22Rv1 (cell line): ENCODE measurements around the gene SETDB1.

Experiments used
- ZFX ChIP-seq: fragments of 450-650 bp; IDR thresholded peaks from 2 replicates; pipeline ENCODE4 v1.6.1; 2017; ENCODE audit warnings: antibody characterized with exemption, borderline replicate concordance
- TF ChIP-seq, protein P1 (sequence below): fragments of 450-650 bp; IDR thresholded peaks from 2 replicates; pipeline ENCODE4 v1.5.1; 2017; ENCODE audit warnings: mild to moderate bottlenecking

DNA sequence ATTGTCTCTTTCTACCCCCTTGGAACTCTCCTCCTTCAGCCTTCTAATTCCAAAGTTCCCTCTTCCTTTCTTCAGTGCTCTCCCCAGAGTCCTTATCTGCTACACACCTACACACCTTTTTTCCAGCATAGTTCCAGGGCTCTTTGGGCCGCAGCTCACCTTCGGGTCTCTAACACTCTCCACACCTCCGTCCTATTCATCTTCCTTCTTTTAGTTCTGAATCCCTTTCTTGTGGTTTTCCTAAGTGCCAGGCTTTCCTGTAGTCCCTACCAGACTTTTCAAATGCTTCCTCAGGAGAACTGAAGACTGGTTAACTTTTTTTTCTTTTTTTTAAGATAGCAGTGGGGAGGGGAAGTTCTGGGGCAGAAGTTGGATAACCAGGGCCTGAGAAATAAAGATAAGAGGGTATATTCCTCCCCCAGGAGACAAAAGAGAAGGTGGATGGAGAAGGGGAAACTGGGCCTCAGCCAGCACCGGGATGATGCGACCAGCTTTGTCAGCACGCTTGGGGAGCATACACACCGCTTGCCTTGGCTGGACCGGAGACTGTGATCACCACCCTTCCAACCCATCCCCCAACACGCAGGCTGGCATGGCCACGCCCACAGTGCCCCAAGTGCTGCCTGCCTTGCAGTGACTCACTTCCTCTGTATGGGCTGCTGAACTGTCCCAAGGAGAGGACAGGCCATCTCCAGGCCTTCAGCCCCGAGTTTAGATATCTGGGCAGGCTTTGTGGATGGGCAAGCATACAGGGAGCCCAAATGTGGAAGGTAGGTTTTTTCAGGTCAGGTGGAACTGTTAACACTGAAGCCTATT is 50.9 kb downstream of the SETDB1 start:
- TF ChIP-seq, protein P1, sequence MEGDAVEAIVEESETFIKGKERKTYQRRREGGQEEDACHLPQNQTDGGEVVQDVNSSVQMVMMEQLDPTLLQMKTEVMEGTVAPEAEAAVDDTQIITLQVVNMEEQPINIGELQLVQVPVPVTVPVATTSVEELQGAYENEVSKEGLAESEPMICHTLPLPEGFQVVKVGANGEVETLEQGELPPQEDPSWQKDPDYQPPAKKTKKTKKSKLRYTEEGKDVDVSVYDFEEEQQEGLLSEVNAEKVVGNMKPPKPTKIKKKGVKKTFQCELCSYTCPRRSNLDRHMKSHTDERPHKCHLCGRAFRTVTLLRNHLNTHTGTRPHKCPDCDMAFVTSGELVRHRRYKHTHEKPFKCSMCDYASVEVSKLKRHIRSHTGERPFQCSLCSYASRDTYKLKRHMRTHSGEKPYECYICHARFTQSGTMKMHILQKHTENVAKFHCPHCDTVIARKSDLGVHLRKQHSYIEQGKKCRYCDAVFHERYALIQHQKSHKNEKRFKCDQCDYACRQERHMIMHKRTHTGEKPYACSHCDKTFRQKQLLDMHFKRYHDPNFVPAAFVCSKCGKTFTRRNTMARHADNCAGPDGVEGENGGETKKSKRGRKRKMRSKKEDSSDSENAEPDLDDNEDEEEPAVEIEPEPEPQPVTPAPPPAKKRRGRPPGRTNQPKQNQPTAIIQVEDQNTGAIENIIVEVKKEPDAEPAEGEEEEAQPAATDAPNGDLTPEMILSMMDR: no peak
- TF ChIP-seq ZFX: no peak
